Ectodermal cell (in vitro differentiated cells): ENCODE results near the gene CD9. TPM values are rescaled to one million over a fixed set of nuclear protein-coding genes. Genes with fewer than 3 reads are reported as not detected.
"Not testable (repeated sequence)": the region's sequence is repeated elsewhere in the genome, so short reads cannot be mapped to it uniquely, and the experiment has no call there.

Experiments
- H3K27ac ChIP-seq: 2 replicates; pipeline ENCODE4 v1.7.0; 2013; ENCODE audit warnings: mild to moderate bottlenecking, low read depth, low read length; ENCODE audit not compliant: insufficient read depth, poor library complexity, severe bottlenecking
- H3K27me3 ChIP-seq: 2 replicates; pipeline ENCODE4 v1.7.0; 2013; ENCODE audit warnings: mild to moderate bottlenecking, low read length; ENCODE audit not compliant: insufficient read depth, control insufficient read depth, poor library complexity, severe bottlenecking
- H3K36me3 ChIP-seq: one replicate; pipeline ENCODE4 v1.7.0; 2013; ENCODE audit warnings: low read length; ENCODE audit not compliant: control insufficient read depth, insufficient read depth
- H3K4me1 ChIP-seq: one replicate; pipeline ENCODE4 v1.7.0; 2013; ENCODE audit warnings: low read length; ENCODE audit not compliant: control insufficient read depth, insufficient read depth
- H3K4me3 ChIP-seq: 2 replicates; pipeline ENCODE4 v1.7.0; 2013; ENCODE audit warnings: low read depth, low read length, control low read depth; ENCODE audit not compliant: insufficient read depth
- H3K9me3 ChIP-seq: 2 replicates; pipeline ENCODE4 v1.7.0; 2013; ENCODE audit warnings: mild to moderate bottlenecking, low read length, moderate library complexity; ENCODE audit not compliant: control insufficient read depth
- WGBS, 2 experiments: methylation state at CpG; one replicate each; pipeline ENCODE4 v1.1.7; 2013; ENCODE audit warnings: missing lambda C conversion rate in 2 of 2; 5-methylcytosine and 5-hydroxymethylcytosine counted together
- polyA plus RNA-seq, 4 experiments: library from polyadenylated mRNA; stranded (reverse); fragments of 50-300 nt; gene quantifications; one replicate each; pipeline ENCODE4 v1.2.3, GENCODE V29; 2013

CD9 gene
- polyA plus RNA-seq (2013, experiment 1 of 4), result 10.2 TPM
- 8.6 TPM for polyA plus RNA-seq (2013, experiment 2 of 4)
- polyA plus RNA-seq (2013, experiment 3 of 4), result 6.3 TPM
- polyA plus RNA-seq (2013, experiment 4 of 4), result 7.8 TPM

DNA sequence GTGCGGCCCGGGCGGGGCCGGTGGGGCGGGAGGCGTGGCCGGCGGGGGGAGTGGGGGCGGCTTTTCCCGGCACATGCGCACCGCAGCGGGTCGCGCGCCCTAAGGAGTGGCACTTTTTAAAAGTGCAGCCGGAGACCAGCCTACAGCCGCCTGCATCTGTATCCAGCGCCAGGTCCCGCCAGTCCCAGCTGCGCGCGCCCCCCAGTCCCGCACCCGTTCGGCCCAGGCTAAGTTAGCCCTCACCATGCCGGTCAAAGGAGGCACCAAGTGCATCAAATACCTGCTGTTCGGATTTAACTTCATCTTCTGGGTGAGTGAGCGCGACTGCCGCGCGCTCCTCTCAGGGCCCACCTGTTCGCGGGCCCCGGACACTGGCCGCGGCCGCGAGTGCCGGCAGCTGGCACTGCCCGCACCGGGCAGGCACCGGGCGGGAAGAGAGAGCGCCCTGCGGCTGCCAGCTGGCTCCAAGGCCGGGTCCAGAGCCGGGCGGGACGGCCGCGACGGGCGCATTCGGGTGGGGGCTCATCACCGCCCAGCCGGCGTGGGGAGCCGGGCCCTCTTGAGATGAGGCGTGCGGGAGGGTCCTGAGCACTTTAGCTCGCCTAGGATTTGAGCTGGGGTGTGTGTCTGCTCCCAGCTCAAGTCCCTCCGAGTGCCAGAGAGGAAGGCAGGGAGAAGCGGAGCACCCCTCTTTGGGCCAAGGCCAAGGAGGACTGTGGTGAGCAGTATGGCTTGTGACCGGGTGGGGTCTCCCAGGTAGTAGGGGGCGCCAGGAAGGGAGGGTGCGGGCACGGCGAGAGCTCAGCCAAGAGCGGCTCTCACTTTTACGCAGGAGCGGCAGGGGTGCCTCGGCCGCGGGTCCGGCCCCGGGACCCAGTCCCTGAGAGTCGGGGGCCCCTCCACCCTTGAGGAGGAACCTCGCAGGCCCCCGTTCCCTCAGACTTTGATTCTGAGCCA, at the start of gene CD9:
Gene CD9 (plus strand): TSS at position 145 of the 957 bp plus-strand sequence. CDS start 100 bp downstream, at position 245.
- peak within 1 kb of the TSS; percentile 54 for H3K4me3 ChIP-seq
- 0% methylated on average over 81 of the region's 81 CpGs for WGBS, 2 experiments
- no peak within 1 kb of the TSS for H3K27ac ChIP-seq
- H3K9me3 ChIP-seq, result no peaks in the 10 kb centered on the region
- no peaks in the 10 kb centered on the region for H3K36me3 ChIP-seq
- H3K4me1 ChIP-seq, result peaks cover 28% of the 10 kb centered on the region
- H3K27me3 ChIP-seq, result peaks cover 57% of the 10 kb centered on the region

DNA sequence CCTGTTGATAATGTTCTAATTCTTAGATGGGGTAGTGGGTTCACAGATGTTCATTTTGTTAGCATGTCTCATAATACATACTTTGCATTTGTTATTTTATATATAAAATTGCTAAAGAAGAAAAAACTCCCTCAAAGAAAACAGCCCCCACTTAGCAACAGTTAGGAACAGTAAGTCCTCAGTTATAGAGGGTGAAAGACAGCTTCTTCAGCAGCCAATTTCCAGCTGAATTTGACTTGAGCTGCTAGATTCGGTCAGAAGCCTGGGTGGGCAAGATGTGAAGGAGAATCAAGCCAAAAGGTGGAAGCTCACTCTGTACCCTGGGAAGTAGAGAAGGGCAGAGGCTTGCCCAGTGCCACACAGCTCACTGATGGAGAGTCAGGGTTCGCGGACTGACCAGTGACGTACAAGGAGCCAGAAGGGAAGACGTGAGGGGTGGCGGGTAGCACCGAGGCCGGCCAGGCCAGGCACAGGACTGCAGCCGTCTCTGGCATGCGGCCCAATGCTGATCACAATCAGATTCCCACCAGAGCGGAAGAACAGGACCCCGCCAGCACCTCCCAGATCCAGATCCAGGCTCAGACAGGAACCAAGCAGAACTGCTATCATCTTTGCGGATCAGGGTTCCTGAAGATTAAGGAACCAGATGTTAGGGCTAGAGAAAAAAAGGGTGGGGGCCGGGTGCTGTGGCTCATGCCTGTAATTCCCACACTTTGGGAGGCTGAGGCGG, 45.3 kb upstream of the CD9 start:
- no peak overlapping the region for H3K4me3 ChIP-seq
- no peaks in the 10 kb centered on the region for H3K9me3 ChIP-seq
- WGBS, 2 experiments, result 93% methylated on average over 15 of the region's 15 CpGs
- H3K27me3 ChIP-seq, result no peaks in the 10 kb centered on the region
- no peaks in the 10 kb centered on the region for H3K36me3 ChIP-seq
- H3K4me1 ChIP-seq, result no peaks in the 10 kb centered on the region
- no peak overlapping the region for H3K27ac ChIP-seq

GRCh38 chr12:6157482-6157881, 42.7 kb upstream of the CD9 start:
- Histone ChIP-seq H3K36me3 (no peaks in the 10 kb centered on the region), H3K9me3 (no peaks in the 10 kb centered on the region), H3K27ac (no peak overlapping the region), H3K4me1 (no peaks in the 10 kb centered on the region), H3K27me3 (no peaks in the 10 kb centered on the region), H3K4me3 (no peak overlapping the region)
- 85 to 91% methylated on average over 3 of the region's 4 CpGs for WGBS, 2 experiments

DNA sequence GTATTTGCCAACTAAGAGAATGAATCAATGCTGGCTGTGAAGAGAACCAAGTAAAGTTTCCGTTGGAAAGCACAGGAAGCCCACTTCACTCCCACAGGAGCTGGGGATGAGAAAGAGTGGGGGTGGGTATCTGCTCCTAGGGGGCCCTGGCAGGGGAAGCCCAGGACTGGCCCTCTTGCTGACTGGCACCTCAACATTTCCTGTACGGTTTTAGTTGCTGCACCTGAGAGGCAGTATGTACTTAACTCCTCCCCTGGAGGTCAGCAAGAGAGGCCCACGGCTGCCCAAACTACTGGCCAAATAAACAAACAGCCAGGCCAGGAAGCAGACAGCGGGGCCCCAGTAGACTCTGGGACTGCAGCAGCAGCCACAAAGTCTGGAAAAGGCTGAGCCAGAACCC, 41.9 kb upstream of the CD9 start:
- WGBS, 2 experiments, result 80% methylated on average over 4 of the region's 4 CpGs
- H3K27me3 ChIP-seq, result no peaks in the 10 kb centered on the region
- no peak overlapping the region for H3K4me3 ChIP-seq
- no peaks in the 10 kb centered on the region for H3K4me1 ChIP-seq
- no peaks in the 10 kb centered on the region for H3K9me3 ChIP-seq
- no peak overlapping the region for H3K27ac ChIP-seq
- H3K36me3 ChIP-seq, result no peaks in the 10 kb centered on the region

GRCh38 chr12:6158749-6159148, 41.5 kb upstream of the CD9 start:
- Histone ChIP-seq H3K27me3 (no peaks in the 10 kb centered on the region), H3K4me1 (no peaks in the 10 kb centered on the region), H3K4me3 (no peak overlapping the region), H3K9me3 (no peaks in the 10 kb centered on the region), H3K36me3 (no peaks in the 10 kb centered on the region), H3K27ac (no peak overlapping the region)
- WGBS, 2 experiments, result 92 to 93% methylated on average over 11 of the region's 11 CpGs

DNA sequence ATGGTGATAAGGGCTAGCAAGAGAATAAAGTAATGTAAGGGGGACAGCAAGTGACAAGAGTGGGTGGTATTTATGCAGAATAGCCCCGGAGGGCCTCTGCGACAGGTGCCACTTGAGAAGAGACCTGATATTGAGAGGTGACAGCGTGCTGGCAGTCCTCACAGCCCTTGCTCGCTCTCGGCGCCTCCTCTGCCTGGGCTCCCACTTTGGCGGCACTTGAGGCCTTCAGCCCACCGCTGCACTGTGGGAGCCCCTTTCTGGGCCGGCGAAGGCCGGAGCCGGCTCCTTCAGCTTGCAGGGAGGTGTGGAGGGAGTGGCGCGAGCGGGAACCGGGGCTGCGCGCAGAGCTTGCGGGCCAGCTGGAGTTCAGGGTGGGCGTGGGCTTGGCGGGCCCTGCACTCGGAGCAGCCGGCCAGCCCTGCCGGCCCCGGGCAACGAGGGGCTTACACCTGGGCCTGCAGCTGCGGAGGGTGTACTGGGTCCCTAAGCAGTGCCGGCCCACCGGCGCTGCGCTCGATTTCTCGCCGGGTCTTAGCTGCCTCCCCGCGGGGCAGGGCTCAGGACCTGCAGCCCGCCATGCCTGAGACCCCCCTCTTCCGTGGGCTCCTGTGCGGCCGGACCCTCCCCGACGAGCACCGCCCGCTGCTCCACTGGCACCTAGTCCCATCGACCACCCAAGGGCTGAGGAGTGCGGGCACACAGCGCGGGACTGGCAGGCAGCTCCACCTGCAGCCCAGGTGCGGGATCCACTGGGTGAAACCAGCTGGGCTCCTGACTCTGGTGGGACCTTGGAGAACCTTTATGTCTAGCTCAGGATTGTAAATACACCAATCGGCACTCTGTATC, 40.8 kb upstream of the CD9 start:
- H3K4me1 ChIP-seq, H3K27me3 ChIP-seq, H3K36me3 ChIP-seq, H3K4me3 ChIP-seq, H3K27ac ChIP-seq, H3K9me3 ChIP-seq: not testable (repeated sequence)
- 94 to 95% methylated on average over 50 of the region's 50 CpGs for WGBS, 2 experiments

- not testable (repeated sequence) for H3K9me3 ChIP-seq, H3K27me3 ChIP-seq, H3K4me1 ChIP-seq, H3K27ac ChIP-seq, H3K4me3 ChIP-seq, H3K36me3 ChIP-seq
- WGBS, 2 experiments, result 94 to 96% methylated on average over 19 of the region's 19 CpGs
Observed at GRCh38 chr12:6160049-6160649, 40.1 kb upstream of the CD9 start.

GRCh38 chr12:6161124-6161882, 38.9 kb upstream of the CD9 start:
- Histone ChIP-seq H3K9me3 (no peaks in the 10 kb centered on the region), H3K27me3 (no peaks in the 10 kb centered on the region), H3K4me3 (no peak overlapping the region), H3K4me1 (no peaks in the 10 kb centered on the region), H3K27ac (no peak overlapping the region), H3K36me3 (no peaks in the 10 kb centered on the region)
- 77 to 82% methylated on average over 16 of the region's 16 CpGs for WGBS, 2 experiments

GRCh38 chr12:6163416-6164060, 36.7 kb upstream of the CD9 start:
- no peak overlapping the region for H3K4me3 ChIP-seq
- H3K9me3 ChIP-seq, result no peaks in the 10 kb centered on the region
- no peaks in the 10 kb centered on the region for H3K4me1 ChIP-seq
- H3K27ac ChIP-seq, result no peak overlapping the region
- H3K36me3 ChIP-seq, result no peaks in the 10 kb centered on the region
- no peaks in the 10 kb centered on the region for H3K27me3 ChIP-seq
- 91 to 94% methylated on average over 8 of the region's 8 CpGs for WGBS, 2 experiments
